ENCODE data around the gene CTNNA3. TPM values are rescaled to one million over a fixed set of nuclear protein-coding genes. Genes with fewer than 3 reads are reported as not detected.

CTNNA3 gene
- total and polyA plus RNA-seq, 7 donors = 0.85 to 66.2 (median 28.1) TPM

GRCh38 chr10:66990143-66990830 lies 705.7 kb downstream of the CTNNA3 start:
- Histone ChIP-seq H3K27me3 (ENCODE audit: insufficient read depth in 3 of 3, low read length in 2 of 3) (no peaks in the 10 kb centered on the region), H3K9me3 (no peaks in the 10 kb centered on the region), H3K4me1 (no peaks in the 10 kb centered on the region), H3K4me3 (no peak overlapping the region), H3K27ac (no peak overlapping the region), H3K36me3 (ENCODE audit: insufficient read depth in 1 of 2, low read depth in 1 of 2) (no peaks in the 10 kb centered on the region)
- intact Hi-C loops (cut with DNase I) = no loop called here
- no peak for DNase-seq
- no peak for ATAC-seq
- WGBS, 3 donors = 92 to 100% (median 98%) methylated on average over 1 of the region's 1 CpG
- TF ChIP-seq, protein P1, sequence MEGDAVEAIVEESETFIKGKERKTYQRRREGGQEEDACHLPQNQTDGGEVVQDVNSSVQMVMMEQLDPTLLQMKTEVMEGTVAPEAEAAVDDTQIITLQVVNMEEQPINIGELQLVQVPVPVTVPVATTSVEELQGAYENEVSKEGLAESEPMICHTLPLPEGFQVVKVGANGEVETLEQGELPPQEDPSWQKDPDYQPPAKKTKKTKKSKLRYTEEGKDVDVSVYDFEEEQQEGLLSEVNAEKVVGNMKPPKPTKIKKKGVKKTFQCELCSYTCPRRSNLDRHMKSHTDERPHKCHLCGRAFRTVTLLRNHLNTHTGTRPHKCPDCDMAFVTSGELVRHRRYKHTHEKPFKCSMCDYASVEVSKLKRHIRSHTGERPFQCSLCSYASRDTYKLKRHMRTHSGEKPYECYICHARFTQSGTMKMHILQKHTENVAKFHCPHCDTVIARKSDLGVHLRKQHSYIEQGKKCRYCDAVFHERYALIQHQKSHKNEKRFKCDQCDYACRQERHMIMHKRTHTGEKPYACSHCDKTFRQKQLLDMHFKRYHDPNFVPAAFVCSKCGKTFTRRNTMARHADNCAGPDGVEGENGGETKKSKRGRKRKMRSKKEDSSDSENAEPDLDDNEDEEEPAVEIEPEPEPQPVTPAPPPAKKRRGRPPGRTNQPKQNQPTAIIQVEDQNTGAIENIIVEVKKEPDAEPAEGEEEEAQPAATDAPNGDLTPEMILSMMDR (IDR thresholded peaks at IDR 0.05) = no peak

DNA sequence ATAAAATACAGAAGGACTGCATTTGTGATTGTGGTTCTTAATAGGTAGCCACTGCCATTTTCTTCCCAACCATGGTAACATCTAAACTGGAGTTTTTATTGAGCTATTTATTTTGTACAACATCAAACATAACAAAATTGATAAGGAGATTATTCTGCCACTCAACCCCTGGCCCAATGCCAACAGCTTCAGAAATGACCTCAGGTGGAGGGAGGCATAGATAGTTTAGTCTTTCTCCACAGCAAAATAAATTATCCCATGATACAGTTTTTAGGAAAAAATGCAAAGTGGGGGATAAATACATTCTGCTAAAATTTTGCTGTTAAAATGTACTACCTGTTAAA lies 712.5 kb downstream of the CTNNA3 start:
- DNase-seq = no peak
- H3K9me3 ChIP-seq = no peaks in the 10 kb centered on the region

DNA sequence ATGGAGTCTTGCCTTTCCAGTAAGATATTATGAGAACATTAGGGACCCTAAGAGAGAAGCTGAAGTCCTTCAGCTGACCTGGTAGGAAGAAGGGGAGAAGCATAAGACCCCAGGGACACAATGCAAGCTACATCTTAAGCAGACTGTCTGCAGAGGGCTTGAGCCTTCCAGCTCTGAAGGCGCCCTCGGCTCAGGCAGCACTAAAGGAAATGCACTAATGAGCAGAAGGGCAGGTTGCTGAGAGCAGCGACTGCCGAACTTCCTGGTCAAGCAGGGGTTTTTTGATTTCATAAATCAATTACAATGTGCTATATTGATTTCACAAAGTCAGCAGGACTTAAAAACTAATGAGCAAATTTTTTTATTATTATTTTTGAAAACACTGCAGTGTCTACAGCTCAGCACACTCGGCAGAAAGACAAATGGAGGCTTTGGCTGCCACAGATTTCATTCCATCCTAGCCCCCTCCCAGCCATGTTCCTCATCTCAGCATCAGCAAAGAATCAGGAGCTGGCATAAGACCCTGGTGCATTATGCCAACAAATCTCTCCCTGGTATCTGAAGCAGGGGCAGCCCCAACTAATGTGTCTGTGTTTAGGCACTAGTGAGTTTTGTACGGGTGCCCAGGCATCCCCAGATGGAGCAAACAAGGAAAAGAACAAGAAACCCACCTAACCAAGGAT lies 713.1 kb downstream of the CTNNA3 start:
- ATAC-seq = no peak
- no peak for DNase-seq
- Histone ChIP-seq H3K9me3 (no peaks in the 10 kb centered on the region), H3K36me3 (ENCODE audit: insufficient read depth in 1 of 2, low read depth in 1 of 2) (no peaks in the 10 kb centered on the region), H3K4me1 (no peaks in the 10 kb centered on the region), H3K4me3 (no peak overlapping the region), H3K27ac (no peak overlapping the region), H3K27me3 (ENCODE audit: insufficient read depth in 3 of 3, low read length in 2 of 3) (no peaks in the 10 kb centered on the region)
- intact Hi-C loops (cut with DNase I) = no loop called here
- 40 to 58% (median 48%) methylated on average over 6 of the region's 6 CpGs for WGBS, 3 donors
- TF ChIP-seq, protein P1 (IDR thresholded peaks at IDR 0.05) = no peak

More for the DNA sequence above, 712.5 kb downstream of the CTNNA3 start:
- H3K27ac ChIP-seq = no peak overlapping the region
- no peaks in the 10 kb centered on the region for H3K27me3 ChIP-seq (ENCODE audit: insufficient read depth in 3 of 3, low read length in 2 of 3)
- no peak overlapping the region for H3K4me3 ChIP-seq
- intact Hi-C loops (cut with DNase I) = no loop called here
- H3K4me1 ChIP-seq = no peaks in the 10 kb centered on the region
- ATAC-seq = no peak
- TF ChIP-seq, protein P1 (IDR thresholded peaks at IDR 0.05) = no peak
- H3K36me3 ChIP-seq (ENCODE audit: insufficient read depth in 1 of 2, low read depth in 1 of 2) = no peaks in the 10 kb centered on the region

DNA sequence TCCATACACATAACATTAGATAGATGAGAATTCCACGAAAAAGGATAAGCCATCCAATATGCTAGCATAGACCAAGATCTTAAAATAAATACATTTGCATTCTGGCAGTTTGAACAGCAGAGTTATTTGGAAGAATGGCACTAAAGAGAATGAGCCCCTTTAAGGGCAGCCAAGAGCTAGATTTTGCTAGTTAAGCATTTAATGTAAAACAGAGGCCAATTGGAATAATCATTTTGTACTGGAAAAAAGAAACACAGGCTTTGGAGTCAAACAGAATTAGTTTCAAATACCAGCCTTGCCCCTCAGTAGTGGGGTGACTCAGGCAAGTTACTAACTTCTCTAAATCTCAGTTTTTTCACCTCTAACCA lies 714.0 kb downstream of the CTNNA3 start:
- DNase-seq (no peak), ATAC-seq (no peak)
- intact Hi-C loops (cut with DNase I) = no loop called here
- Histone ChIP-seq H3K27ac (no peak overlapping the region), H3K4me1 (no peaks in the 10 kb centered on the region), H3K36me3 (ENCODE audit: insufficient read depth in 1 of 2, low read depth in 1 of 2) (no peaks in the 10 kb centered on the region), H3K9me3 (no peaks in the 10 kb centered on the region), H3K27me3 (ENCODE audit: insufficient read depth in 3 of 3, low read length in 2 of 3) (no peaks in the 10 kb centered on the region), H3K4me3 (no peak overlapping the region)
- TF ChIP-seq, protein P1 (IDR thresholded peaks at IDR 0.05) = no peak
- 81 to 94% (median 82%) methylated on average over 1 of the region's 1 CpG for WGBS, 3 donors

Data from psoas muscle (tissue), 8 donors.